ENCODE results near the gene EXT2. TPM values are rescaled to one million over a fixed set of nuclear protein-coding genes. Genes with fewer than 3 reads are reported as not detected.
A peak's percentile ranks its signal among the peaks of the same experiment; 100 is the strongest.

The EXT2 gene
- total and polyA plus RNA-seq, 2 donors (not counting 1 experiment from before 2014, with no cell fraction given) = 114 to 177 TPM

DNA sequence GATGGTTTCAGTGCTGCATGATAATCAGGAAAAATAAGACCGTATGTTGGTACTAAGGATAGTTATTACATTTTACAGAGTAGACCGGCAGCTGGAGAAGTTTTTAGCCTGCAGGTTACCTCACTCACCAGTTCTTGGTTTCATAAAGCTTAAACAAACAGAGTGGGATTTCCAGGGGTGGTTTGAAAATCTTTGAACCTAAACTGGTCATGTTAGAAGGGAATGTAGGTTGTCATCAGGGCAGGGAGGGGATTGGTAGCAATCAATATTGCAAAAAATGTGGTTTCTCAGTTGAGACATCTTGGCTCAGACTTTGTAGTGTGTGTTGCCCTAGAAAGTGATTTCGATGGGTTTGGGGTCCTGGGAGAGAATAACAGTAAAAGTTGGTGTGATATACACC, 17.5 kb downstream of the EXT2 start:
- Histone ChIP-seq H3K9ac (ENCODE audit: insufficient read depth, low read length) (no peak overlapping the region), H3K27ac (ENCODE audit: insufficient read depth, low read length) (no peak overlapping the region), H3K36me3 (ENCODE audit: control insufficient read depth, insufficient read depth, low read length) (peaks cover 3% of the 10 kb centered on the region)

DNA sequence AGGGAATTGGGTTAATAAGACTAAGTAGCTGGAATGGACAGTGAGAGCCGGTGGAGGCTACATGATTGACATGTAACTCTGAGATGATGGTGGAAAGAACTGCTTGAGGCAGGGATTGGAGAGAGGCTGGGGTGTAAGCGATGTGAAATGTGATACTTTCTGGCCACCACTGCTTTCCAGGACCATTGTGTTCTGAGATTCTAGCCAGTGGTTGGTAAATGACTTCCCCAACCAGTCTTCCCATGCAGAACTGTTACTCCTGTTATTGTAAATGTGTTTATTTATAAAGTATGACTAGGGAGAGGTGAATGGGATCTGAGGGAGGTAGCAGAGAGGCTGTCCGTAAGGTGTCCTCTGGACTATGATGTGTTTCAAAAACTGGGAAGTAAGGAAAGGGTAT, 18.1 kb downstream of the EXT2 start:
- Histone ChIP-seq H3K27me3 (ENCODE audit: control insufficient read depth, insufficient read depth, low read length) (no peaks in the 10 kb centered on the region), H3K9me3 (ENCODE audit: control insufficient read depth, insufficient read depth, low read depth, low read length) (no peaks in the 10 kb centered on the region), H3K9ac (ENCODE audit: insufficient read depth, low read length) (no peak overlapping the region), H3K4me2 (ENCODE audit: extremely low read depth, insufficient read depth, low read length) (no peak overlapping the region), H3K27ac (ENCODE audit: insufficient read depth, low read length) (no peak overlapping the region), H4K20me1 (ENCODE audit: control insufficient read depth, extremely low read depth, insufficient read depth, low read length) (no peaks in the 10 kb centered on the region), H3K4me3 (replicated peaks in 1 of 4; ENCODE audit: control extremely low read depth in 1 of 4, insufficient read depth in 1 of 4, low read depth in 3 of 4, low read length in 4 of 4) (no peak overlapping the region), H3K36me3 (ENCODE audit: control insufficient read depth, insufficient read depth, low read length) (peaks cover 3% of the 10 kb centered on the region), H3K4me1 (ENCODE audit: control insufficient read depth, extremely low read depth, insufficient read depth, low read length) (no peaks in the 10 kb centered on the region), H2AFZ (ENCODE audit: low read length) (no peak overlapping the region), H3K79me2 (ENCODE audit: control insufficient read depth, insufficient read depth, low read length) (no peaks in the 10 kb centered on the region)
- DNase-seq (ENCODE audit: low read depth in 2 of 2) = no peak
- TF ChIP-seq, protein P1, sequence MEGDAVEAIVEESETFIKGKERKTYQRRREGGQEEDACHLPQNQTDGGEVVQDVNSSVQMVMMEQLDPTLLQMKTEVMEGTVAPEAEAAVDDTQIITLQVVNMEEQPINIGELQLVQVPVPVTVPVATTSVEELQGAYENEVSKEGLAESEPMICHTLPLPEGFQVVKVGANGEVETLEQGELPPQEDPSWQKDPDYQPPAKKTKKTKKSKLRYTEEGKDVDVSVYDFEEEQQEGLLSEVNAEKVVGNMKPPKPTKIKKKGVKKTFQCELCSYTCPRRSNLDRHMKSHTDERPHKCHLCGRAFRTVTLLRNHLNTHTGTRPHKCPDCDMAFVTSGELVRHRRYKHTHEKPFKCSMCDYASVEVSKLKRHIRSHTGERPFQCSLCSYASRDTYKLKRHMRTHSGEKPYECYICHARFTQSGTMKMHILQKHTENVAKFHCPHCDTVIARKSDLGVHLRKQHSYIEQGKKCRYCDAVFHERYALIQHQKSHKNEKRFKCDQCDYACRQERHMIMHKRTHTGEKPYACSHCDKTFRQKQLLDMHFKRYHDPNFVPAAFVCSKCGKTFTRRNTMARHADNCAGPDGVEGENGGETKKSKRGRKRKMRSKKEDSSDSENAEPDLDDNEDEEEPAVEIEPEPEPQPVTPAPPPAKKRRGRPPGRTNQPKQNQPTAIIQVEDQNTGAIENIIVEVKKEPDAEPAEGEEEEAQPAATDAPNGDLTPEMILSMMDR (conservative IDR thresholded peaks at IDR 0.05 in 1 of 2, IDR thresholded peaks at IDR 0.05 in 1 of 2; ENCODE audit: low read depth in 1 of 2, low read length in 2 of 2) = no peak
- no peak for TF ChIP-seq EZH2 (IDR thresholded peaks at IDR 0.05; ENCODE audit: low read length, missing control alignments)

More for the DNA sequence above, 17.5 kb downstream of the EXT2 start:
- H3K4me3 ChIP-seq (replicated peaks in 1 of 4; ENCODE audit: control extremely low read depth in 1 of 4, insufficient read depth in 1 of 4, low read depth in 3 of 4, low read length in 4 of 4) = no peak overlapping the region
- H3K27me3 ChIP-seq (ENCODE audit: control insufficient read depth, insufficient read depth, low read length) = no peaks in the 10 kb centered on the region
- no peak for DNase-seq (ENCODE audit: low read depth in 2 of 2)
- H3K4me2 ChIP-seq (ENCODE audit: extremely low read depth, insufficient read depth, low read length) = no peak overlapping the region
- H3K4me1 ChIP-seq (ENCODE audit: control insufficient read depth, extremely low read depth, insufficient read depth, low read length) = no peaks in the 10 kb centered on the region
- no peaks in the 10 kb centered on the region for H3K79me2 ChIP-seq (ENCODE audit: control insufficient read depth, insufficient read depth, low read length)
- H4K20me1 ChIP-seq (ENCODE audit: control insufficient read depth, extremely low read depth, insufficient read depth, low read length) = no peaks in the 10 kb centered on the region
- no peaks in the 10 kb centered on the region for H3K9me3 ChIP-seq (ENCODE audit: control insufficient read depth, insufficient read depth, low read depth, low read length)
- TF ChIP-seq, protein P1 (conservative IDR thresholded peaks at IDR 0.05 in 1 of 2, IDR thresholded peaks at IDR 0.05 in 1 of 2; ENCODE audit: low read depth in 1 of 2, low read length in 2 of 2) = no peak
- no peak for TF ChIP-seq EZH2 (IDR thresholded peaks at IDR 0.05; ENCODE audit: low read length, missing control alignments)
- no peak overlapping the region for H2AFZ ChIP-seq (ENCODE audit: low read length)

DNA sequence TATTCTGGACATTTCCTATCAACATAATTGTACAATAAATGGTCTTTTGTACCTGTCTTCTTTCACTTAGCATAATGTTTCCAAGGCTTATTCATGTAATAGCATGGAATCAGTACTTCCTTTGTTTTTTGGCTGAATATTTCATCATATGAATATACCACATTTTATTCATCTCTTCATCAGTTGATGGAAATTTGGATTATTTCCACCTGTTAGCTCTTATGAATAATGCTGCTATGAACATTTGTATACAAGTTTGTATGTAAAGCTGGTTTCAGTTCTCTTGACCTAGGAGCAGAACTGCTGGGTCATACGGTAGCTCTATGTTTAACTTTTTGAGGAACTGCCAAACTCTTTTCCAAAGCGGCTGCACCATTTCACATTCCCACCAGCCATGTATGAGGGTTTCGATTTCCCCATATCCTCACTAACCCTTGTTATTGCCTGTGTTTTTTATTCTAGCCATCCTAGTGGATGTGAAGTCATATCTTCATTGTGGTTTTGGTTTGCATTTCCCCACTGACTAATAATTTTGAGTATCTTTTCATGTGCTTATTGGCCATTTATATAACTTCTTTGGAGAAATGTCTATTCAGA, 20.9 kb downstream of the EXT2 start:
- Histone ChIP-seq H4K20me1 (ENCODE audit: control insufficient read depth, extremely low read depth, insufficient read depth, low read length) (no peaks in the 10 kb centered on the region), H3K79me2 (ENCODE audit: control insufficient read depth, insufficient read depth, low read length) (no peaks in the 10 kb centered on the region), H3K4me3 (replicated peaks in 1 of 4; ENCODE audit: control extremely low read depth in 1 of 4, insufficient read depth in 1 of 4, low read depth in 3 of 4, low read length in 4 of 4) (no peak overlapping the region), H3K27me3 (ENCODE audit: control insufficient read depth, insufficient read depth, low read length) (no peaks in the 10 kb centered on the region), H2AFZ (ENCODE audit: low read length) (no peak overlapping the region), H3K27ac (ENCODE audit: insufficient read depth, low read length) (no peak overlapping the region), H3K9me3 (ENCODE audit: control insufficient read depth, insufficient read depth, low read depth, low read length) (no peaks in the 10 kb centered on the region), H3K9ac (ENCODE audit: insufficient read depth, low read length) (no peak overlapping the region), H3K4me2 (ENCODE audit: extremely low read depth, insufficient read depth, low read length) (no peak overlapping the region), H3K36me3 (ENCODE audit: control insufficient read depth, insufficient read depth, low read length) (peaks cover 3% of the 10 kb centered on the region), H3K4me1 (ENCODE audit: control insufficient read depth, extremely low read depth, insufficient read depth, low read length) (no peaks in the 10 kb centered on the region)
- DNase-seq (ENCODE audit: low read depth in 2 of 2) = peak in 1 of 2 donors; percentile 75
- TF ChIP-seq, protein P1 (conservative IDR thresholded peaks at IDR 0.05 in 1 of 2, IDR thresholded peaks at IDR 0.05 in 1 of 2; ENCODE audit: low read depth in 1 of 2, low read length in 2 of 2) = no peak
- no peak for TF ChIP-seq EZH2 (IDR thresholded peaks at IDR 0.05; ENCODE audit: low read length, missing control alignments)
